Measurements from ENCODE around the gene HOXA4.

HOXA4 gene

GRCh38 chr7:27170426-27171324 is 40.1 kb upstream of the HOXA4 start:
- no peak for DNase-seq (ENCODE audit: extremely low read depth, insufficient read length)
- peaks cover 13% of the 10 kb centered on the region for H3K27me3 ChIP-seq (replicated peaks; ENCODE audit: control insufficient read depth, insufficient read depth, low read length)
- H3K4me3 ChIP-seq (replicated peaks; ENCODE audit: low read depth, low read length), result no peak overlapping the region
- TF ChIP-seq, protein P1, sequence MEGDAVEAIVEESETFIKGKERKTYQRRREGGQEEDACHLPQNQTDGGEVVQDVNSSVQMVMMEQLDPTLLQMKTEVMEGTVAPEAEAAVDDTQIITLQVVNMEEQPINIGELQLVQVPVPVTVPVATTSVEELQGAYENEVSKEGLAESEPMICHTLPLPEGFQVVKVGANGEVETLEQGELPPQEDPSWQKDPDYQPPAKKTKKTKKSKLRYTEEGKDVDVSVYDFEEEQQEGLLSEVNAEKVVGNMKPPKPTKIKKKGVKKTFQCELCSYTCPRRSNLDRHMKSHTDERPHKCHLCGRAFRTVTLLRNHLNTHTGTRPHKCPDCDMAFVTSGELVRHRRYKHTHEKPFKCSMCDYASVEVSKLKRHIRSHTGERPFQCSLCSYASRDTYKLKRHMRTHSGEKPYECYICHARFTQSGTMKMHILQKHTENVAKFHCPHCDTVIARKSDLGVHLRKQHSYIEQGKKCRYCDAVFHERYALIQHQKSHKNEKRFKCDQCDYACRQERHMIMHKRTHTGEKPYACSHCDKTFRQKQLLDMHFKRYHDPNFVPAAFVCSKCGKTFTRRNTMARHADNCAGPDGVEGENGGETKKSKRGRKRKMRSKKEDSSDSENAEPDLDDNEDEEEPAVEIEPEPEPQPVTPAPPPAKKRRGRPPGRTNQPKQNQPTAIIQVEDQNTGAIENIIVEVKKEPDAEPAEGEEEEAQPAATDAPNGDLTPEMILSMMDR (IDR thresholded peaks at IDR 0.05; ENCODE audit: insufficient read depth, low read length, poor library complexity, severe bottlenecking), result no peak
- H3K36me3 ChIP-seq (ENCODE audit: control insufficient read depth, insufficient read depth, low read length), result no peaks in the 10 kb centered on the region

- H3K36me3 ChIP-seq (ENCODE audit: control insufficient read depth, insufficient read depth, low read length), result no peaks in the 10 kb centered on the region
- TF ChIP-seq, protein P1 (IDR thresholded peaks at IDR 0.05; ENCODE audit: insufficient read depth, low read length, poor library complexity, severe bottlenecking), result no peak
- DNase-seq (ENCODE audit: extremely low read depth, insufficient read length), result no peak
- H3K27me3 ChIP-seq (replicated peaks; ENCODE audit: control insufficient read depth, insufficient read depth, low read length), result peaks cover 12% of the 10 kb centered on the region
- no peak overlapping the region for H3K4me3 ChIP-seq (replicated peaks; ENCODE audit: low read depth, low read length)
Measured at GRCh38 chr7:27169658-27170425, 39.3 kb upstream of the HOXA4 start.

GRCh38 chr7:27168265-27168947 is 37.8 kb upstream of the HOXA4 start:
- TF ChIP-seq, protein P1 (IDR thresholded peaks at IDR 0.05; ENCODE audit: insufficient read depth, low read length, poor library complexity, severe bottlenecking), result no peak
- H3K36me3 ChIP-seq (ENCODE audit: control insufficient read depth, insufficient read depth, low read length), result no peaks in the 10 kb centered on the region
- H3K4me3 ChIP-seq (replicated peaks; ENCODE audit: low read depth, low read length), result no peak overlapping the region
- no peak for DNase-seq (ENCODE audit: extremely low read depth, insufficient read length)
- peaks cover 9% of the 10 kb centered on the region for H3K27me3 ChIP-seq (replicated peaks; ENCODE audit: control insufficient read depth, insufficient read depth, low read length)

DNA sequence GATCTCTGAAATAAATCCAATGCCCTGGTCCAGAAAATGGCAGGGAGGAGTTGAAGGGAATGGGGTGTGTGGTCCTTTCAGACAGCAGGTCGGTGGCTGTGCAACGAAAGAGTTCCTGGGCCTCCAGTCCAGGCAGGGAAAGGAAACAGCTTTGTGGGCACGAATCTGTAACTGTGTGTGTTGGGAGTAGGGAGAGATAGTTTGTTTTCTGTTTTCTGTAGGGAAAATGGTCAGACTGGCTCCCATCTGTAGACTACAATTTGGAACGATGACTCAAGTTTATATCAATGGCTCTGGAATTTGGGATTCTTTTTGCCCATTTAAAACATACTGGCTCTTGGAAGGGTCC is 37.3 kb upstream of the HOXA4 start:
- no peaks in the 10 kb centered on the region for H3K36me3 ChIP-seq (ENCODE audit: control insufficient read depth, insufficient read depth, low read length)
- H3K27me3 ChIP-seq (replicated peaks; ENCODE audit: control insufficient read depth, insufficient read depth, low read length), result peaks cover 9% of the 10 kb centered on the region
- DNase-seq (ENCODE audit: extremely low read depth, insufficient read length), result no peak
- TF ChIP-seq, protein P1 (IDR thresholded peaks at IDR 0.05; ENCODE audit: insufficient read depth, low read length, poor library complexity, severe bottlenecking), result no peak
- H3K4me3 ChIP-seq (replicated peaks; ENCODE audit: low read depth, low read length), result no peak overlapping the region

- DNase-seq (ENCODE audit: extremely low read depth, insufficient read length), result no peak
- TF ChIP-seq, protein P1 (IDR thresholded peaks at IDR 0.05; ENCODE audit: insufficient read depth, low read length, poor library complexity, severe bottlenecking), result no peak
- H3K4me3 ChIP-seq (replicated peaks; ENCODE audit: low read depth, low read length), result no peak overlapping the region
- H3K27me3 ChIP-seq (replicated peaks; ENCODE audit: control insufficient read depth, insufficient read depth, low read length), result peaks cover 5% of the 10 kb centered on the region
- H3K36me3 ChIP-seq (ENCODE audit: control insufficient read depth, insufficient read depth, low read length), result no peaks in the 10 kb centered on the region
Measured at GRCh38 chr7:27166531-27167505, 36.3 kb upstream of the HOXA4 start.
